Body of pancreas (tissue), 4 donors: Measurements from ENCODE around the gene RFXANK.

Experiments
- CTCF ChIP-seq, 7 experiments: fragments of 450-650 bp in 4 of 7; fragments of 200-600 bp in 3 of 7; sonication (generic) in 3 of 7; IDR thresholded peaks; one replicate each; pipeline ENCODE4 v1.5.1; 2016 to 2019; ENCODE audit warnings: antibody characterized with exemption in 7 of 7
- POLR2A ChIP-seq, 3 donors: fragments of 450-650 bp; IDR thresholded peaks; one replicate each; pipeline ENCODE4 v1.6.1; 2016; ENCODE audit warnings: antibody characterized with exemption in 3 of 3, mild to moderate bottlenecking in 2 of 3

- TF ChIP-seq CTCF (IDR thresholded peaks at IDR 0.05) (no peak), POLR2A (IDR thresholded peaks at IDR 0.05) (no peak)
Measured at GRCh38 chr19:19212916-19213315, 20.9 kb downstream of the RFXANK start.
